ENCODE measurements around the gene TAF1B.

GRCh38 chr2:9895669-9896590, 52.7 kb downstream of the TAF1B start:
- TF ChIP-seq CTCF (conservative IDR thresholded peaks at IDR 0.05; ENCODE audit: low read depth, low read length) (no peak), EZH2 (IDR thresholded peaks at IDR 0.05; ENCODE audit: borderline replicate concordance, low read depth, low read length, poor library complexity, severe bottlenecking) (no peak)
